Measurements from ENCODE around the gene GALP.
"Not testable (repeated sequence)": the region's sequence is repeated elsewhere in the genome, so short reads cannot be mapped to it uniquely, and the experiment has no call there.

Gene GALP

DNA sequence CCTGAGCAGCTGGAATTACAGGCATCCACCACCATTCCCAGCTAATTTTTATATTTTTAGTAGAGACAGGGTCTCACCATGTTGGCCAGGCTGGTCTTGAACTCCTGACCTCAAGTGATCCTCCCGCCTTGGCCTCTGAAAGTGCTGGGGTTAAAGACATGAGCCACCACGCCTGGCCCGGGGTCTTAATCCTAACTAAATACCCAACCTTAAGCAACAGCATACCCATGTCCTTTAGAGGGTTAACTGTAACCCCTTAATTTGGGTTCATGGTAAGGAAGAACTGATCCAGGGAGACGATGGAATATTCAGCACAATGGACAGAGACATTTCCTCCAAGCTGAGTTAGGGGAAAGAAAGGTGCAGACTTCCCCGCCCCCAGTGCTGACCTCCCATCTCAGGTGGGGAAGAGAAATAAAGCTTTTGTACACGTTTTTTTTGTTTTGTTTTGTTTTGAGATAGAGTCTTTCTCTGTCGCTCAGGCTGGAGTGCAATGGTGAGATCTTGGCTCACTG lies 8.7 kb upstream of the GALP start:
- TF ChIP-seq, protein P1, sequence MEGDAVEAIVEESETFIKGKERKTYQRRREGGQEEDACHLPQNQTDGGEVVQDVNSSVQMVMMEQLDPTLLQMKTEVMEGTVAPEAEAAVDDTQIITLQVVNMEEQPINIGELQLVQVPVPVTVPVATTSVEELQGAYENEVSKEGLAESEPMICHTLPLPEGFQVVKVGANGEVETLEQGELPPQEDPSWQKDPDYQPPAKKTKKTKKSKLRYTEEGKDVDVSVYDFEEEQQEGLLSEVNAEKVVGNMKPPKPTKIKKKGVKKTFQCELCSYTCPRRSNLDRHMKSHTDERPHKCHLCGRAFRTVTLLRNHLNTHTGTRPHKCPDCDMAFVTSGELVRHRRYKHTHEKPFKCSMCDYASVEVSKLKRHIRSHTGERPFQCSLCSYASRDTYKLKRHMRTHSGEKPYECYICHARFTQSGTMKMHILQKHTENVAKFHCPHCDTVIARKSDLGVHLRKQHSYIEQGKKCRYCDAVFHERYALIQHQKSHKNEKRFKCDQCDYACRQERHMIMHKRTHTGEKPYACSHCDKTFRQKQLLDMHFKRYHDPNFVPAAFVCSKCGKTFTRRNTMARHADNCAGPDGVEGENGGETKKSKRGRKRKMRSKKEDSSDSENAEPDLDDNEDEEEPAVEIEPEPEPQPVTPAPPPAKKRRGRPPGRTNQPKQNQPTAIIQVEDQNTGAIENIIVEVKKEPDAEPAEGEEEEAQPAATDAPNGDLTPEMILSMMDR (conservative IDR thresholded peaks at IDR 0.05; ENCODE audit: low read depth, low read length): no peak
- H3K4me3 ChIP-seq (ENCODE audit: low read length): no peak overlapping the region
- no peak for DNase-seq (ENCODE audit: low read depth)

DNA sequence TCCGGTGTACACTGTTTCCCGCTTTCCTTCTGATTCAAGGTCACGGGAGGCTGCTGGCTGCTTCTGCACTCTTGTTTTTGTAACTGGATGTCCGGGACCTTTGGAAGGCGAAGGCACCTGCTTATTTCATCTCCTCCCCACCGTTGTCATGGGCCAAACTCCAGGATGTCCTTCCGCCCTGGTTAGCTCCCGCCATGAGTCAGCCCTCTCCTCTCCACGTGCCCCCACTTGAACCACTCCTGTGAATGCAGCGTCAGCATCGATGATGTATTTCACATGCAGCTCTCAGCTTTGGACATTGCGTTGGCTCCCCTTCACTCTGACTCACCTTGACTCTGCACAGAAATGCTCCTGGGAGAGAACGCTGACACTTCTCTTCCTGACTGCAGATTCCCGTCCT lies 5.5 kb upstream of the GALP start:
- TF ChIP-seq, protein P1 (conservative IDR thresholded peaks at IDR 0.05; ENCODE audit: low read depth, low read length): no peak
- no peak overlapping the region for H3K4me3 ChIP-seq (ENCODE audit: low read length)

DNA sequence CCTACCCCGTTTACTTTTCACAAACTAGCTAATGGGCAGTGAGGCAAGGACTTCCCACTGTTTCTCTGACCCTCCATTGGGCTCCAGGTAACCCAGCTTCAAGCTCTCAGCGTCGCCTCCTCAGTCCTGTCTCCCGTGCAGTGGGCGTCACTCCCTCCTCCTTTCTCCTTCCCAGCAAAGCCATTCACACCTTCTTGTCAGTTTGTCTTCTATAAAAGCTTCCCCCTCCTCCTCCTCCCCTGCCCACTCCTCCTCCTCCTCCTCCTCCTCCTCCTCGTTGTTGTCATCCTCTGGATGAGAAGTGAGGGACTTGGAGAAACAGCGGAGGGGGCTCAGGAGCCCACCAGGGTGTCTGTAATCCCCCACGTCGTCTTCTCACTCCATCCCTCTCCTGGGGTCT lies 1.7 kb upstream of the GALP start:
- TF ChIP-seq, protein P1 (conservative IDR thresholded peaks at IDR 0.05; ENCODE audit: low read depth, low read length): no peak
- no peak for DNase-seq (ENCODE audit: low read depth)
- no peak overlapping the region for H3K4me3 ChIP-seq (ENCODE audit: low read length)

More for the DNA sequence above, 5.5 kb upstream of the GALP start:
- no peak for DNase-seq (ENCODE audit: low read depth)

DNA sequence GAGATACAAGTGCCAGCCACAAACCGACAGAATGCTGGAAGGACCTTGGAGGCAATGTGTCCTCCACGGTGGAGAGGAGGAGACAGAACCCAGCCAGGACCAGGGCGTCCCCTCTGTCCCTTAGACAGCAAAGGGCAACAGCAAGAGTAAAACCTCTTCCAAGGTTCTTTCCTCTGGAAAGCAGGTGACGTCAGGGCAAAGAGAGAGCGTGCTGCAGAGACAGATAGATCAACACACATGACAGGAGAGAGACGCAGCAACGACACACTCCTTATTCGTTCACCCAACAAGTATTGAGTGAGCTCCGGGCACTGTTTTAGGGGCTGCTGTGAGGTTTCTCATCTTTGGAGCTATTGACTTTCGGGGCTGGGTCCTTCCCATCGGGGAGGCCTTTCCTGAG lies 1.3 kb upstream of the GALP start:
- TF ChIP-seq, protein P1 (conservative IDR thresholded peaks at IDR 0.05; ENCODE audit: low read depth, low read length): no peak
- no peak overlapping the region for H3K4me3 ChIP-seq (ENCODE audit: low read length)
- no peak for DNase-seq (ENCODE audit: low read depth)

DNA sequence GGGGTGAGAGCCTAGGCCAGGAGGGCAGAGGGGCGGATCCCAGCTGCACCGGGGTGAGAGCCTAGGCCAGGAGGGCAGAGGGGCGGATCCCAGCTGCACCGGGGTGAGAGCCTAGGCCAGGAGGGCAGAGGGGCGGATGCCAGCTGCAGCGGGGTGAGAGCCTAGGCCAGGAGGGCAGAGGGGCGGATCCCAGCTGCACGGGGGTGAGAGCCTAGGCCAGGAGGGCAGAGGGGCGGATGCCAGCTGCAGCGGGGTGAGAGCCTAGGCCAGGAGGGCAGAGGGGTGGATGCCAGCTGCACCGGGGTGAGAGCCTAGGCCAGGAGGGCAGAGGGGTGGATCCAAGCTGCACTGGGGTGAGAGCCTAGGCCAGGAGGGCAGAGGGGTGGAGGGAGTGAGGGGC lies 502 bp downstream of the GALP start:
- not testable (repeated sequence) for H3K4me3 ChIP-seq (ENCODE audit: low read length); DNase-seq (ENCODE audit: low read depth)

DNA sequence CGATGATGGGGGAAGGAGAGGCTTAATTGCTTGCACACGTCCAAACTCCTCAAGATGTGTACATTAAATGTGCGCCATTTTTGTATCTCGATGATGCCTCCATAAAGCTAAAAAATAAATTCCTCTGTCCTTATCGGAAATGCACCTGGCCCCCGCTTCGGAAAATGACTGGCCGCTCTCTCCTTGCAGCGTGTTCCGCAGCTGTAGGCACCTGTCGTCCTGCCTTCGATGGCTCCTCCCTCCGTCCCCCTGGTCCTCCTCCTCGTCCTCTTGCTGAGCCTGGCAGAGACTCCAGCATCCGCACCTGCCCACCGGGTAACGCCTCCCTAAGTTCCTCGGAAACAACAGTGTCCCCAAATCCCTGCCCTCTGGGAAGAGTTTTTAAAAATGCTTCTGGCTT lies 1.1 kb downstream of the GALP start:
- TF ChIP-seq, protein P1 (conservative IDR thresholded peaks at IDR 0.05; ENCODE audit: low read depth, low read length): no peak
- no peak for DNase-seq (ENCODE audit: low read depth)
- H3K4me3 ChIP-seq (ENCODE audit: low read length): no peak overlapping the region

DNA sequence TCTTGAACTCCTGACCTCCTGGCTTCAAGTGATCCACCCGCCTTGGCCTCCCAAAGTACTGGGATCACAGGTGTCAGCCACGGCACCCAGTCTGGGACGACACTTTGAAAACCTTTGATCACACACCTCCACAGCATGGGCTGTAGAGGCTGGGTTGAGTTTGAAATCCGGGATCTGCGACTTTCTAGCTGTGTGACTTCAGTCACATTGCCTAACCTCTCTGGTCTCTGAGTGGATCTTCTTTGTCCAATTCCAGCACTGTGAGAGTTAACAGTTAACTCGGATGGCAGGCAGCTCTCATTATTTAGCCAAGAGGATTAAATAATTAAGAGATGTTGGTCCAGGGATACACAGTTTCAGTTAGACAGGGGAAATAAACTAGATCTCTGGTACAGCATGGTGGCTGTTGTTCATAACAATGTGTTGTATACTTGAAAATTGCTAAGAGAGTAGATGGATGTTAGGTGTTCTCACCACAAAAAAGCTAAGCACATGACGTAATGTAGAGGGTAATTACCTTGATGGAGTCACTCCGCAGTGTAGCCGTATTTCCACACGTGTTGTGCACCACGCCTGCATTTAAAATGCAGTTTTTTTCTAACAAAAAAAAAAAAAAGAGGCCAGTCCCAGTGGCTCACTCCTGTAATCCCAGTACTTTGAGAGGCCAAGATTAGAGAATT lies 1.9 kb downstream of the GALP start:
- DNase-seq (ENCODE audit: low read depth): no peak
- TF ChIP-seq, protein P1 (conservative IDR thresholded peaks at IDR 0.05; ENCODE audit: low read depth, low read length): no peak
- no peak overlapping the region for H3K4me3 ChIP-seq (ENCODE audit: low read length)

All from retinal pigment epithelial cell (primary cell).